HL-60 (cell line): ENCODE results near the gene ANKRA2.

ENCODE experiments used
- DNase-seq, 2 experiments: peaks; one replicate each; pipeline ENCODE4 v3.0.0-alpha.2; 2010 to 2020; ENCODE audit warnings: low read depth in 1 of 2, low spot score in 1 of 2
- H3K27ac ChIP-seq: fragments of 250-450 bp; sonication (Bioruptor Pico); replicated peaks from 2 replicates; pipeline ENCODE4 v1.5.1; 2020; ENCODE audit warnings: mild to moderate bottlenecking, moderate library complexity
- H3K27me3 ChIP-seq: fragments of 250-450 bp; sonication (Bioruptor Pico); 2 replicates; pipeline ENCODE4 v1.5.1; 2021; ENCODE audit warnings: mild to moderate bottlenecking, moderate library complexity; ENCODE audit not compliant: insufficient read depth, poor library complexity, severe bottlenecking
- H3K4me3 ChIP-seq: replicated peaks from 2 replicates; pipeline ENCODE4 v1.5.1; 2011; ENCODE audit warnings: mild to moderate bottlenecking, control low read depth, low read length; ENCODE audit not compliant: insufficient read depth
- CTCF ChIP-seq: IDR thresholded peaks from one replicate; pipeline ENCODE4 v1.5.1; 2011; ENCODE audit warnings: low read length, control low read depth, inconsistent platforms; ENCODE audit not compliant: insufficient read depth
- GABPA ChIP-seq: IDR thresholded peaks from 2 replicates; pipeline ENCODE4 v1.6.1; 2012; ENCODE audit warnings: low read depth
- POLR2AphosphoS5 ChIP-seq: IDR thresholded peaks from 2 replicates; pipeline ENCODE4 v1.6.1; 2012; ENCODE audit warnings: low read depth
- SPI1 ChIP-seq: IDR thresholded peaks from 2 replicates; pipeline ENCODE4 v1.6.1; 2012; ENCODE audit warnings: low read depth, mild to moderate bottlenecking, borderline replicate concordance
- TF ChIP-seq, protein P1 (sequence below): IDR thresholded peaks from 2 replicates; pipeline ENCODE4 v1.6.1; 2012; ENCODE audit warnings: low read depth; ENCODE audit not compliant: insufficient replicate concordance

Gene ANKRA2

GRCh38 chr5:73599380-73599779, 33.9 kb upstream of the ANKRA2 start:
- Histone ChIP-seq H3K4me3 (no peak overlapping the region), H3K27me3 (no peaks in the 10 kb centered on the region), H3K27ac (no peak overlapping the region)
- no peak for DNase-seq
- TF ChIP-seq GABPA (no peak), SPI1 (no peak), CTCF (no peak), POLR2AphosphoS5 (no peak)
- TF ChIP-seq, protein P1, sequence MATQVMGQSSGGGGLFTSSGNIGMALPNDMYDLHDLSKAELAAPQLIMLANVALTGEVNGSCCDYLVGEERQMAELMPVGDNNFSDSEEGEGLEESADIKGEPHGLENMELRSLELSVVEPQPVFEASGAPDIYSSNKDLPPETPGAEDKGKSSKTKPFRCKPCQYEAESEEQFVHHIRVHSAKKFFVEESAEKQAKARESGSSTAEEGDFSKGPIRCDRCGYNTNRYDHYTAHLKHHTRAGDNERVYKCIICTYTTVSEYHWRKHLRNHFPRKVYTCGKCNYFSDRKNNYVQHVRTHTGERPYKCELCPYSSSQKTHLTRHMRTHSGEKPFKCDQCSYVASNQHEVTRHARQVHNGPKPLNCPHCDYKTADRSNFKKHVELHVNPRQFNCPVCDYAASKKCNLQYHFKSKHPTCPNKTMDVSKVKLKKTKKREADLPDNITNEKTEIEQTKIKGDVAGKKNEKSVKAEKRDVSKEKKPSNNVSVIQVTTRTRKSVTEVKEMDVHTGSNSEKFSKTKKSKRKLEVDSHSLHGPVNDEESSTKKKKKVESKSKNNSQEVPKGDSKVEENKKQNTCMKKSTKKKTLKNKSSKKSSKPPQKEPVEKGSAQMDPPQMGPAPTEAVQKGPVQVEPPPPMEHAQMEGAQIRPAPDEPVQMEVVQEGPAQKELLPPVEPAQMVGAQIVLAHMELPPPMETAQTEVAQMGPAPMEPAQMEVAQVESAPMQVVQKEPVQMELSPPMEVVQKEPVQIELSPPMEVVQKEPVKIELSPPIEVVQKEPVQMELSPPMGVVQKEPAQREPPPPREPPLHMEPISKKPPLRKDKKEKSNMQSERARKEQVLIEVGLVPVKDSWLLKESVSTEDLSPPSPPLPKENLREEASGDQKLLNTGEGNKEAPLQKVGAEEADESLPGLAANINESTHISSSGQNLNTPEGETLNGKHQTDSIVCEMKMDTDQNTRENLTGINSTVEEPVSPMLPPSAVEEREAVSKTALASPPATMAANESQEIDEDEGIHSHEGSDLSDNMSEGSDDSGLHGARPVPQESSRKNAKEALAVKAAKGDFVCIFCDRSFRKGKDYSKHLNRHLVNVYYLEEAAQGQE, result no peak

DNA sequence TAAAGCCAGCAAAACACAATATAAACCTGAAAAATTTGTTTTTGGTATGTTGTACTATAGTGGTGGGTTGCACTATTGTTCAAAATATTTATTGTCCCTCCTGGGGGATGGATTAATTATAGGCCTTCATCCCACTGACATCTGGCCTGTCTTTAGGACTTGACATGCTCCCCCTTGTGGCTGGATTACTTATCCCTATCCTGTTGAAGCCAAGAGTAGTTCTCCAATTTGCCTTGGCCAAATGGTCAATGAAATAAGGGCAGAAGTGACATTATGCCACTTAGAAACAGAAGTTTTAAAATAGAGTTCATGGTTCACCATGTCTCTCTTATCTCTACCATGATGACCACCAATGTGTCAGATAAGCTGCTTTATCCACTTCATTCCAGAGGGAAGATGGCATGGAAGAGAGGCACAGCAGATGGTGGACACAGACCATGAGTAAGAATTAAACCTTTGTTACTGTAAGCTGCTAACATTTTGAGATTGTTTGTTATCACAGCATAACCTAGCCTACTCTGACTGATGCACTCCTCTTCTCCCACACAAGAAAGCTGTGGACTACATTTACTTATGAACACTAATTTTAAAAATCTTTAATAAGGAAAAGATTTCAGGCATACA, 31.4 kb upstream of the ANKRA2 start:
- peak in 1 of 2 experiments; percentile 27 for DNase-seq
- no peak overlapping the region for H3K27ac ChIP-seq
- TF ChIP-seq SPI1, result no peak
- TF ChIP-seq CTCF, result peak; percentile 20
- no peak overlapping the region for H3K4me3 ChIP-seq
- H3K27me3 ChIP-seq, result no peaks in the 10 kb centered on the region

GRCh38 chr5:73592551-73592950, 27.1 kb upstream of the ANKRA2 start:
- no peak for DNase-seq
- H3K27me3 ChIP-seq, result no peaks in the 10 kb centered on the region
- no peak overlapping the region for H3K4me3 ChIP-seq
- no peak overlapping the region for H3K27ac ChIP-seq
- no peak for TF ChIP-seq SPI1
- TF ChIP-seq CTCF, result no peak
- no peak for TF ChIP-seq GABPA
- TF ChIP-seq, protein P1, result no peak
- no peak for TF ChIP-seq POLR2AphosphoS5
